HepG2 (cell line): ENCODE data around the gene BCL2L2. TPM values are rescaled to one million over a fixed set of nuclear protein-coding genes. Genes with fewer than 3 reads are reported as not detected.

Source experiments
- ARNT ChIP-seq: fragments of 450-650 bp; IDR thresholded peaks from 2 replicates; pipeline ENCODE4 v1.6.1; 2017
- ATM ChIP-seq: fragments of 450-650 bp; IDR thresholded peaks from 2 replicates; pipeline ENCODE4 v1.7.1; 2017; ENCODE audit warnings: mild to moderate bottlenecking, borderline replicate concordance
- CBX5 ChIP-seq: sonication (generic); formaldehyde crosslinking; IDR thresholded peaks from 2 replicates; pipeline ENCODE4 v1.4.0; 2020; ENCODE audit warnings: missing genetic modification reagents, borderline replicate concordance
- CSRNP2 ChIP-seq: sonication (generic); formaldehyde crosslinking; conservative IDR thresholded peaks from 2 replicates; pipeline ENCODE4 v1.8.0; 2022; ENCODE audit warnings: low read depth, missing genetic modification reagents
- DR1 ChIP-seq: sonication (generic); formaldehyde crosslinking; IDR thresholded peaks from 2 replicates; pipeline ENCODE4 v1.8.0; 2021; ENCODE audit warnings: mild to moderate bottlenecking, missing genetic modification reagents, inconsistent platforms
- ELF1 ChIP-seq: sonication (generic); formaldehyde crosslinking; IDR thresholded peaks from 2 replicates; pipeline ENCODE4 v1.4.0; 2020; ENCODE audit warnings: missing genetic modification reagents
- GATA4 ChIP-seq: sonication (generic); IDR thresholded peaks from 2 replicates; pipeline ENCODE4 v1.6.1; 2016; ENCODE audit warnings: antibody characterized with exemption, low read depth, borderline replicate concordance
- GPN1 ChIP-seq: sonication (generic); formaldehyde crosslinking; IDR thresholded peaks from 2 replicates; pipeline ENCODE4 v1.5.1; 2020; ENCODE audit warnings: missing genetic modification reagents, borderline replicate concordance
- HOXA3 ChIP-seq: sonication (generic); formaldehyde crosslinking; IDR thresholded peaks from 2 replicates; pipeline ENCODE4 v1.5.0; 2020; ENCODE audit warnings: missing genetic modification reagents
- KDM2A ChIP-seq: sonication (generic); formaldehyde crosslinking; IDR thresholded peaks from 2 replicates; pipeline ENCODE4 v1.4.0; 2020; ENCODE audit warnings: low read depth, missing genetic modification reagents, borderline replicate concordance
- MEIS1 ChIP-seq: sonication (generic); formaldehyde crosslinking; IDR thresholded peaks from 2 replicates; pipeline ENCODE4 v1.9.0; 2021; ENCODE audit warnings: mild to moderate bottlenecking, missing genetic modification reagents, moderate library complexity, borderline replicate concordance
- MXD3 ChIP-seq: IDR thresholded peaks from 2 replicates; pipeline ENCODE4 v1.6.1; 2016; ENCODE audit warnings: mild to moderate bottlenecking, missing biosample characterization, missing genetic modification reagents
- MXI1 ChIP-seq: IDR thresholded peaks from 3 replicates; pipeline ENCODE4 v1.6.1; 2012; ENCODE audit warnings: low read depth, low read length, inconsistent platforms, borderline replicate concordance
- NCOR1 ChIP-seq: fragments of 200-600 bp; sonication (generic); IDR thresholded peaks from 2 replicates; pipeline ENCODE4 v1.7.0; 2017; ENCODE audit warnings: antibody characterized with exemption, low read length, borderline replicate concordance
- NFIB ChIP-seq: sonication (generic); formaldehyde crosslinking; IDR thresholded peaks from 2 replicates; pipeline ENCODE4 v1.9.0; 2021; ENCODE audit warnings: missing genetic modification reagents, mild to moderate bottlenecking, borderline replicate concordance
- PAX8 ChIP-seq: sonication (generic); formaldehyde crosslinking; IDR thresholded peaks from 2 replicates; pipeline ENCODE4 v1.8.0; 2022; ENCODE audit warnings: mild to moderate bottlenecking, missing genetic modification reagents, borderline replicate concordance
- SP5 ChIP-seq: IDR thresholded peaks from 2 replicates; pipeline ENCODE4 v1.6.1; 2016; ENCODE audit warnings: low read depth, borderline replicate concordance
- SPEN ChIP-seq: sonication (generic); formaldehyde crosslinking; IDR thresholded peaks from 2 replicates; pipeline ENCODE4 v1.5.1; 2020; ENCODE audit warnings: low read depth, mild to moderate bottlenecking, missing genetic modification reagents
- ZBTB46 ChIP-seq: sonication (generic); formaldehyde crosslinking; IDR thresholded peaks from 2 replicates; pipeline ENCODE4 v1.4.0; 2020; ENCODE audit warnings: mild to moderate bottlenecking, missing genetic modification reagents, borderline replicate concordance
- ZNF253 ChIP-seq: sonication (generic); formaldehyde crosslinking; IDR thresholded peaks from 2 replicates; pipeline ENCODE4 v1.8.0; 2022; ENCODE audit warnings: mild to moderate bottlenecking, missing genetic modification reagents, borderline replicate concordance
- ZNF598 ChIP-seq: sonication (generic); formaldehyde crosslinking; IDR thresholded peaks from 2 replicates; pipeline ENCODE4 v1.5.1; 2020; ENCODE audit warnings: mild to moderate bottlenecking, missing genetic modification reagents, borderline replicate concordance
- ZNF652 ChIP-seq: IDR thresholded peaks from 2 replicates; pipeline ENCODE4 v1.6.1; 2016; ENCODE audit warnings: low read depth, borderline replicate concordance
- ZNF672 ChIP-seq: sonication (generic); formaldehyde crosslinking; IDR thresholded peaks from 2 replicates; pipeline ENCODE4 v1.8.1; 2022; ENCODE audit warnings: missing genetic modification reagents
- ZNF800 ChIP-seq: sonication (generic); formaldehyde crosslinking; IDR thresholded peaks from 2 replicates; pipeline ENCODE4 v1.4.0; 2020; ENCODE audit warnings: missing genetic modification reagents
- polyA plus RNA-seq, 8 experiments: library from polyadenylated mRNA; depleted of rRNA in 3 of 8; stranded (reverse) in 7 of 8; unstranded in 1 of 8; fragments of >200 nt; fragmentation: Illumina TruSeq in 4 of 8; extraction: Trizol in 4 of 8; gene quantifications; 2 replicates each; pipeline versions ENCODE4 v1.2.1 to v1.2.3, GENCODE V29; 2011 to 2016; ENCODE audit warnings: low read depth in 4 of 8, missing spikeins in 1 of 8, mixed read lengths in 1 of 8; ENCODE audit not compliant: insufficient read depth in 1 of 8
- total RNA-seq, 5 experiments: library from RNA; depleted of rRNA; stranded (reverse); fragments of >200 nt; fragmentation: Illumina TruSeq; extraction: Trizol; gene quantifications; 2 replicates each; pipeline ENCODE4 v1.2.3, GENCODE V29; 2016; ENCODE audit warnings: low read depth in 1 of 5

BCL2L2 gene
- total and polyA plus RNA-seq, 2 of the 13 experiments (the other 11 are each of a cell fraction or from before 2014, with no cell fraction given) = 28.1 to 49.8 TPM

GRCh38 chr14:23294734-23295561, 11.7 kb upstream of the BCL2L2 start (continued):
- TF ChIP-seq NCOR1 = no peak
- TF ChIP-seq ELF1 (CRISPR knock-in tag) = no peak
- no peak for TF ChIP-seq ARNT
- TF ChIP-seq ZBTB46 (CRISPR knock-in tag) = no peak
- TF ChIP-seq ZNF800 (CRISPR knock-in tag) = peak; percentile 82
- peak; percentile 58; the same call in 1 of the 2 replicates for TF ChIP-seq MEIS1 (CRISPR knock-in tag)
- no peak; the same call in 1 of the 2 replicates for TF ChIP-seq MXD3 (CRISPR knock-in tag)
- peak; percentile 66; the same call in 1 of the 2 replicates for TF ChIP-seq ZNF598
- TF ChIP-seq CBX5 (CRISPR knock-in tag) = no peak; the same call in 1 of the 2 replicates
- no peak for TF ChIP-seq CSRNP2
- no peak for TF ChIP-seq SP5 (CRISPR knock-in tag)
- TF ChIP-seq KDM2A (CRISPR knock-in tag) = peak; percentile 83
- TF ChIP-seq NFIB (CRISPR knock-in tag) = no peak
- TF ChIP-seq ZNF672 (CRISPR knock-in tag) = no peak
- peak; percentile 47; the same call in 1 of the 2 replicates for TF ChIP-seq SPEN (CRISPR knock-in tag)
- TF ChIP-seq MXI1 = no peak
- no peak for TF ChIP-seq ZNF652 (CRISPR knock-in tag)
- no peak for TF ChIP-seq ATM
- no peak for TF ChIP-seq ZNF253 (CRISPR knock-in tag)
- peak; percentile 46; the same call in 1 of the 2 replicates for TF ChIP-seq HOXA3
- no peak for TF ChIP-seq GPN1 (CRISPR knock-in tag)
- no peak for TF ChIP-seq DR1 (CRISPR knock-in tag)
- TF ChIP-seq PAX8 (CRISPR knock-in tag) = no peak
- no peak for TF ChIP-seq GATA4
